ENCODE data around the gene CISH. TPM values are rescaled to one million over a fixed set of nuclear protein-coding genes. Genes with fewer than 3 reads are reported as not detected.

The CISH gene
- total RNA-seq, 1 experiment from 2014 or later, result 1.7 TPM

- H3K4ac ChIP-seq (ENCODE audit: low read depth, low read length), result no peak overlapping the region
- no peaks in the 10 kb centered on the region for H3K23me2 ChIP-seq (ENCODE audit: insufficient read length, low read depth, low read length, poor library complexity, severe bottlenecking)
- no peak overlapping the region for H2BK5ac ChIP-seq (ENCODE audit: insufficient read length, low read length)
- H3K36me3 Mint-ChIP-seq (ENCODE audit: insufficient read depth in 1 of 3, low read depth in 3 of 3), result peaks cover 3 to 16% (median 7%) of the 10 kb centered on the region in 3 experiments; a peak in 5 of 7 replicates
- no peaks in the 10 kb centered on the region for H3K27me3 ChIP-seq (ENCODE audit: insufficient read depth, low read length)
- no peak overlapping the region for H2BK15ac ChIP-seq (ENCODE audit: low read depth, low read length)
- TF ChIP-seq, protein P1, sequence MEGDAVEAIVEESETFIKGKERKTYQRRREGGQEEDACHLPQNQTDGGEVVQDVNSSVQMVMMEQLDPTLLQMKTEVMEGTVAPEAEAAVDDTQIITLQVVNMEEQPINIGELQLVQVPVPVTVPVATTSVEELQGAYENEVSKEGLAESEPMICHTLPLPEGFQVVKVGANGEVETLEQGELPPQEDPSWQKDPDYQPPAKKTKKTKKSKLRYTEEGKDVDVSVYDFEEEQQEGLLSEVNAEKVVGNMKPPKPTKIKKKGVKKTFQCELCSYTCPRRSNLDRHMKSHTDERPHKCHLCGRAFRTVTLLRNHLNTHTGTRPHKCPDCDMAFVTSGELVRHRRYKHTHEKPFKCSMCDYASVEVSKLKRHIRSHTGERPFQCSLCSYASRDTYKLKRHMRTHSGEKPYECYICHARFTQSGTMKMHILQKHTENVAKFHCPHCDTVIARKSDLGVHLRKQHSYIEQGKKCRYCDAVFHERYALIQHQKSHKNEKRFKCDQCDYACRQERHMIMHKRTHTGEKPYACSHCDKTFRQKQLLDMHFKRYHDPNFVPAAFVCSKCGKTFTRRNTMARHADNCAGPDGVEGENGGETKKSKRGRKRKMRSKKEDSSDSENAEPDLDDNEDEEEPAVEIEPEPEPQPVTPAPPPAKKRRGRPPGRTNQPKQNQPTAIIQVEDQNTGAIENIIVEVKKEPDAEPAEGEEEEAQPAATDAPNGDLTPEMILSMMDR (conservative IDR thresholded peaks at IDR 0.05), result no peak
- H3K9ac ChIP-seq (ENCODE audit: extremely low read depth, insufficient read length, low read length), result no peak overlapping the region
- DNase-seq, result no peak
- no peak overlapping the region for H3K18ac ChIP-seq (ENCODE audit: insufficient read length, low read depth, low read length)
- H3K27ac Mint-ChIP-seq, result peak overlapping the region in 2 of 3 experiments; percentile 9 to 56; a peak in 2 of 7 replicates
- H3K56ac ChIP-seq (ENCODE audit: insufficient read length, low read depth, low read length), result no peak overlapping the region
- no peaks in the 10 kb centered on the region for H3K27me3 Mint-ChIP-seq (ENCODE audit: low read depth)
- H3K4me1 ChIP-seq (ENCODE audit: insufficient read depth, low read length), result peaks cover 2% of the 10 kb centered on the region; the same call in 1 of the 2 replicates
- no peak overlapping the region for H2AK5ac ChIP-seq (ENCODE audit: insufficient read length, low read length)
- no peak overlapping the region for H2AFZ ChIP-seq (ENCODE audit: low read length)
- H3K4me3 Mint-ChIP-seq, result no peak overlapping the region
- H3K14ac ChIP-seq (ENCODE audit: insufficient read depth, low read length), result no peak overlapping the region; the same call in 1 of the 2 replicates
- H3K9me3 Mint-ChIP-seq, result no peaks in the 10 kb centered on the region
- H2BK12ac ChIP-seq (ENCODE audit: insufficient read length, low read depth, low read length), result no peak overlapping the region
- no peaks in the 10 kb centered on the region for H3K79me2 ChIP-seq (ENCODE audit: insufficient read depth, low read length)
- no CpG with 5 or more reads among the region's 3 CpGs for WGBS (ENCODE audit: extremely low coverage, insufficient read length, low lambda C conversion rate)
- H4K20me1 ChIP-seq (ENCODE audit: control insufficient read depth, insufficient read depth, insufficient read length), result no peaks in the 10 kb centered on the region
- H4K8ac ChIP-seq (replicated peaks; ENCODE audit: insufficient read length, low read depth, low read length), result no peak overlapping the region
- no peak overlapping the region for H4K91ac ChIP-seq (ENCODE audit: insufficient read length, low read depth, low read length)
- H3K27ac ChIP-seq (ENCODE audit: insufficient read length, low read depth, low read length), result no peak overlapping the region
- H3T11ph ChIP-seq (ENCODE audit: low read length), result no peak overlapping the region
- H3K9me3 ChIP-seq (ENCODE audit: control insufficient read depth, low read depth, low read length), result no peaks in the 10 kb centered on the region
- no peak overlapping the region for H2BK120ac ChIP-seq (ENCODE audit: low read depth, low read length, poor library complexity, severe bottlenecking)
- no peak overlapping the region for H4K5ac ChIP-seq (ENCODE audit: insufficient read length, low read depth, low read length)
- H2BK20ac ChIP-seq (ENCODE audit: low read depth, low read length, poor library complexity, severe bottlenecking), result no peak overlapping the region
- H3K23ac ChIP-seq (ENCODE audit: insufficient read length, low read depth, low read length), result no peak overlapping the region
- H3K79me1 ChIP-seq (ENCODE audit: insufficient read depth, low read depth, low read length, poor library complexity, severe bottlenecking), result peaks cover 6% of the 10 kb centered on the region
- H3K4me1 Mint-ChIP-seq, result peaks cover 45 to 50% of the 10 kb centered on the region in 2 experiments
- no peak overlapping the region for H3K4me2 ChIP-seq (ENCODE audit: insufficient read depth, insufficient read length, low read length)
Observed at GRCh38 chr3:50637945-50638344, 26.4 kb upstream of the CISH start.

Data from H9 (cell line).